BE2C (cell line): ENCODE data around the gene ABHD2.
"Not testable (repeated sequence)": the region's sequence is repeated elsewhere in the genome, so short reads cannot be mapped to it uniquely, and the experiment has no call there.

Source experiments
- DNase-seq: peaks from one replicate; pipeline ENCODE4 v3.0.0-alpha.2; 2020
- H3K27me3 ChIP-seq: fragments of 250-450 bp; sonication (Bioruptor Pico); 2 replicates; pipeline ENCODE4 v1.5.1; 2020; ENCODE audit warnings: mild to moderate bottlenecking
- H3K36me3 ChIP-seq: fragments of 250-450 bp; sonication (Bioruptor Pico); 2 replicates; pipeline ENCODE4 v1.5.1; 2020; ENCODE audit warnings: mild to moderate bottlenecking
- H3K4me1 ChIP-seq: fragments of 250-450 bp; sonication (Bioruptor Pico); 2 replicates; pipeline ENCODE4 v1.5.1; 2020
- H3K4me3 ChIP-seq: 2 replicates; pipeline ENCODE4 v1.5.1; 2011; ENCODE audit warnings: low read depth, low read length
- H3K9me3 ChIP-seq: fragments of 250-450 bp; sonication (Bioruptor Pico); 2 replicates; pipeline ENCODE4 v1.5.1; 2020
- CTCF ChIP-seq: IDR thresholded peaks from 2 replicates; pipeline ENCODE4 v1.5.1; 2012; ENCODE audit warnings: mild to moderate bottlenecking, low read depth, low read length

The ABHD2 gene

GRCh38 chr15:89132611-89133507 lies 44.6 kb downstream of the ABHD2 start:
- DNase-seq, result no peak
- Histone ChIP-seq H3K4me3 (no peak overlapping the region), H3K9me3 (no peaks in the 10 kb centered on the region), H3K27me3 (no peaks in the 10 kb centered on the region), H3K4me1 (peaks cover 8% of the 10 kb centered on the region; the same call in 1 of the 2 replicates), H3K36me3 (peaks cover 15% of the 10 kb centered on the region)
- no peak for TF ChIP-seq CTCF

GRCh38 chr15:89135387-89136077 lies 47.3 kb downstream of the ABHD2 start:
- not testable (repeated sequence) for H3K4me3 ChIP-seq, DNase-seq, H3K27me3 ChIP-seq, H3K9me3 ChIP-seq, H3K36me3 ChIP-seq
- peaks cover 15% of the 10 kb centered on the region for H3K4me1 ChIP-seq

GRCh38 chr15:89136078-89136806 lies 48.0 kb downstream of the ABHD2 start:
- no peaks in the 10 kb centered on the region for H3K9me3 ChIP-seq
- no peaks in the 10 kb centered on the region for H3K27me3 ChIP-seq
- no peak overlapping the region for H3K4me3 ChIP-seq
- H3K4me1 ChIP-seq, result peaks cover 15% of the 10 kb centered on the region
- DNase-seq, result no peak
- TF ChIP-seq CTCF, result no peak
- H3K36me3 ChIP-seq, result peaks cover 8% of the 10 kb centered on the region

- no peak for DNase-seq
- Histone ChIP-seq H3K9me3 (no peaks in the 10 kb centered on the region), H3K36me3 (peaks cover 8% of the 10 kb centered on the region), H3K4me1 (peaks cover 15% of the 10 kb centered on the region), H3K27me3 (no peaks in the 10 kb centered on the region), H3K4me3 (no peak overlapping the region)
- no peak for TF ChIP-seq CTCF
Measured at GRCh38 chr15:89136818-89137772, 48.8 kb downstream of the ABHD2 start.

- no peak overlapping the region for H3K4me3 ChIP-seq
Measured at GRCh38 chr15:89137926-89138325, 49.7 kb downstream of the ABHD2 start.

More at GRCh38 chr15:89137926-89138325, 49.7 kb downstream of the ABHD2 start:
- Histone ChIP-seq H3K36me3 (peaks cover 8% of the 10 kb centered on the region), H3K9me3 (no peaks in the 10 kb centered on the region), H3K4me1 (peaks cover 13% of the 10 kb centered on the region), H3K27me3 (no peaks in the 10 kb centered on the region)
- DNase-seq, result no peak
- TF ChIP-seq CTCF, result no peak
